ENCODE measurements around the gene ROR2.
A peak's percentile ranks its signal among the peaks of the same experiment; 100 is the strongest.

The ROR2 gene

GRCh38 chr9:91732187-91733005 is 217.6 kb downstream of the ROR2 start:
- no peak for DNase-seq

- no peak for DNase-seq
These were observed 219.2 kb downstream of the ROR2 start for GRCh38 chr9:91730806-91731205.

GRCh38 chr9:91729558-91729842 is 220.5 kb downstream of the ROR2 start:
- DNase-seq, result no peak

- no peak for DNase-seq
These were observed 222.1 kb downstream of the ROR2 start for GRCh38 chr9:91727972-91728371.

- peak; percentile 33 for DNase-seq
These were observed 222.6 kb downstream of the ROR2 start for GRCh38 chr9:91727316-91727861.

GRCh38 chr9:91726406-91727100 is 223.5 kb downstream of the ROR2 start:
- DNase-seq, result no peak

- no peak for DNase-seq
These were observed 224.4 kb downstream of the ROR2 start for GRCh38 chr9:91725651-91726050.

GRCh38 chr9:91724609-91725505 is 225.2 kb downstream of the ROR2 start:
- DNase-seq, result no peak

GRCh38 chr9:91724068-91724440 is 226.0 kb downstream of the ROR2 start:
- DNase-seq, result no peak

- DNase-seq, result no peak
These were observed 226.5 kb downstream of the ROR2 start for GRCh38 chr9:91723420-91724067.

GRCh38 chr9:91720751-91721705 is 229.0 kb downstream of the ROR2 start:
- DNase-seq, result no peak

GRCh38 chr9:91720313-91720712 is 229.7 kb downstream of the ROR2 start:
- DNase-seq, result no peak

GRCh38 chr9:91718071-91718470 is 232.0 kb downstream of the ROR2 start:
- DNase-seq, result no peak

- DNase-seq, result no peak
These were observed 233.2 kb downstream of the ROR2 start for GRCh38 chr9:91716815-91717214.

GRCh38 chr9:91716239-91716638 is 233.8 kb downstream of the ROR2 start:
- no peak for DNase-seq

GRCh38 chr9:91714874-91715615 is 235.0 kb downstream of the ROR2 start:
- no peak for DNase-seq

- no peak for DNase-seq
These were observed 235.8 kb downstream of the ROR2 start for GRCh38 chr9:91714020-91714806.

GRCh38 chr9:91712811-91713210 is 237.2 kb downstream of the ROR2 start:
- no peak for DNase-seq

- DNase-seq, result peak; percentile 65
These were observed 238.1 kb downstream of the ROR2 start for GRCh38 chr9:91711755-91712601.

Measured in stimulated activated CD4-positive, alpha-beta T cell treated with anti-CD3 and anti-CD28 coated beads, Interleukin-4, amount 100 ng/mL, for 24 hours (primary cell).